Stimulated activated naive CD8-positive, alpha-beta T cell treated with anti-CD3 and anti-CD28 coated beads, Interleukin-15, amount 100 ng/mL, for 72 hours (primary cell): ENCODE results near the gene PRM2.
"Not testable (repeated sequence)": the region's sequence is repeated elsewhere in the genome, so short reads cannot be mapped to it uniquely, and the experiment has no call there.

ENCODE experiments used
- ATAC-seq: fragments of 150-1000 bp; cut with Tn5 transposase; 2 replicates; pipeline ENCODE4 v1.10.0; 2021; ENCODE audit warnings: mild to moderate bottlenecking, moderate library complexity
- DNase-seq, 2 donors: peaks; one replicate each; pipeline ENCODE4 v3.0.0; 2021 to 2022
- H3K27ac Mint-ChIP-seq, 2 donors: one replicate each; pipeline ENCODE4 v1.8.0; 2022; ENCODE audit warnings: mild to moderate bottlenecking in 2 of 2, mixed read lengths in 2 of 2, moderate library complexity in 2 of 2
- H3K27me3 Mint-ChIP-seq: one replicate; pipeline ENCODE4 v1.8.0; 2022; ENCODE audit warnings: mixed read lengths
- H3K4me1 Mint-ChIP-seq: one replicate; pipeline ENCODE4 v1.8.0; 2022; ENCODE audit warnings: mild to moderate bottlenecking, mixed read lengths
- H3K4me3 Mint-ChIP-seq, 2 donors: one replicate each; pipeline ENCODE4 v1.8.0; 2022; ENCODE audit warnings: mild to moderate bottlenecking in 2 of 2, mixed read lengths in 2 of 2, moderate library complexity in 1 of 2
- H3K9me3 Mint-ChIP-seq, 2 donors: one replicate each; pipeline ENCODE4 v1.8.0; 2022; ENCODE audit warnings: mixed read lengths in 2 of 2

The PRM2 gene

GRCh38 chr16:11310997-11311561, 34.8 kb upstream of the PRM2 start:
- Mint-ChIP-seq H3K27me3 (no peaks in the 10 kb centered on the region), H3K4me3 (peak overlapping the region; percentile 54 to 63), H3K9me3 (no peaks in the 10 kb centered on the region), H3K4me1 (peaks cover 64% of the 10 kb centered on the region), H3K27ac (peak overlapping the region; percentile 95)
- ATAC-seq (peak; percentile 83), DNase-seq (peak; percentile 37 to 87)

- Mint-ChIP-seq H3K27me3 (no peaks in the 10 kb centered on the region), H3K9me3 (no peaks in the 10 kb centered on the region), H3K4me1 (peaks cover 63% of the 10 kb centered on the region), H3K4me3 (peak overlapping the region; percentile 54), H3K27ac (peak overlapping the region in 1 of 2 donors; percentile 95)
- peak; percentile 9 for ATAC-seq
- peak in 1 of 2 donors; percentile 39 for DNase-seq
Measured at GRCh38 chr16:11310634-11310977, 34.3 kb upstream of the PRM2 start.

- peak overlapping the region in 1 of 2 donors; percentile 48 for H3K4me3 Mint-ChIP-seq
- no peaks in the 10 kb centered on the region for H3K9me3 Mint-ChIP-seq
- DNase-seq = no peak
- peak overlapping the region in 1 of 2 donors; percentile 59 for H3K27ac Mint-ChIP-seq
- no peak for ATAC-seq
- H3K4me1 Mint-ChIP-seq = peaks cover 63% of the 10 kb centered on the region
- no peaks in the 10 kb centered on the region for H3K27me3 Mint-ChIP-seq
Measured at GRCh38 chr16:11309895-11310633, 33.8 kb upstream of the PRM2 start.

- Mint-ChIP-seq H3K27ac (no peak overlapping the region), H3K4me1 (peaks cover 53% of the 10 kb centered on the region)
- ATAC-seq = no peak
Measured at GRCh38 chr16:11308493-11309283, 32.4 kb upstream of the PRM2 start.

GRCh38 chr16:11307639-11308492, 31.6 kb upstream of the PRM2 start:
- ATAC-seq = no peak
- Mint-ChIP-seq H3K27ac (peak overlapping the region; percentile 59 to 84), H3K4me1 (peaks cover 51% of the 10 kb centered on the region), H3K9me3 (no peaks in the 10 kb centered on the region), H3K27me3 (no peaks in the 10 kb centered on the region), H3K4me3 (no peak overlapping the region)
- DNase-seq = no peak

More at GRCh38 chr16:11308493-11309283, 32.4 kb upstream of the PRM2 start:
- Mint-ChIP-seq H3K4me3 (no peak overlapping the region), H3K9me3 (no peaks in the 10 kb centered on the region), H3K27me3 (no peaks in the 10 kb centered on the region)
- no peak for DNase-seq

GRCh38 chr16:11306997-11307638, 30.8 kb upstream of the PRM2 start:
- ATAC-seq (no peak), DNase-seq (no peak)
- H3K27ac Mint-ChIP-seq = no peak overlapping the region
- peaks cover 43% of the 10 kb centered on the region for H3K4me1 Mint-ChIP-seq
- H3K27me3 Mint-ChIP-seq = no peaks in the 10 kb centered on the region
- no peaks in the 10 kb centered on the region for H3K9me3 Mint-ChIP-seq
- H3K4me3 Mint-ChIP-seq = peak overlapping the region in 1 of 2 donors; percentile 7

DNA sequence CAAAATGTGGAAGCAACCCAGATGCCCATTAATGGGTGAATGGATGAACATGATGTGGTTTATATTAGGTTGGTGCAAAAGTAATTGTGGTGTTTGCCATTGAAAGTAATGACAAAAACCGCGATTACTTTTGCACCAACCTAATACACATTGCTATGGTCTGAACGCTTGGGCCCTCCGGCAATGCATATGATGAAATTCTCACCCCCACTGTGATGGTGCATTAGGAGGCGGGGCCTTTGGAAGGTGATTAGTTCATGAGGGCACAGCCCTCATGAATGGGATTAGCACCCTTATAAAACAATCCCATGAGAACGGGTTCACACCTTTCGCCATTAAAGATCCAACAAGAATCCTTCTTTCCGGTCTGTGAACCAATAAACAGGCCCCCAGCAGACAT, 30.1 kb upstream of the PRM2 start:
- peaks cover 36% of the 10 kb centered on the region for H3K4me1 Mint-ChIP-seq
- H3K27me3 Mint-ChIP-seq = no peaks in the 10 kb centered on the region
- no peak overlapping the region for H3K4me3 Mint-ChIP-seq
- H3K27ac Mint-ChIP-seq = no peak overlapping the region
- DNase-seq = no peak
- ATAC-seq = no peak
- no peaks in the 10 kb centered on the region for H3K9me3 Mint-ChIP-seq

GRCh38 chr16:11303405-11304138, 27.3 kb upstream of the PRM2 start:
- ATAC-seq = no peak
- peaks cover 17% of the 10 kb centered on the region for H3K4me1 Mint-ChIP-seq
- H3K27ac Mint-ChIP-seq = no peak overlapping the region
- no peaks in the 10 kb centered on the region for H3K9me3 Mint-ChIP-seq
- H3K4me3 Mint-ChIP-seq = no peak overlapping the region
- no peaks in the 10 kb centered on the region for H3K27me3 Mint-ChIP-seq
- DNase-seq = no peak

DNA sequence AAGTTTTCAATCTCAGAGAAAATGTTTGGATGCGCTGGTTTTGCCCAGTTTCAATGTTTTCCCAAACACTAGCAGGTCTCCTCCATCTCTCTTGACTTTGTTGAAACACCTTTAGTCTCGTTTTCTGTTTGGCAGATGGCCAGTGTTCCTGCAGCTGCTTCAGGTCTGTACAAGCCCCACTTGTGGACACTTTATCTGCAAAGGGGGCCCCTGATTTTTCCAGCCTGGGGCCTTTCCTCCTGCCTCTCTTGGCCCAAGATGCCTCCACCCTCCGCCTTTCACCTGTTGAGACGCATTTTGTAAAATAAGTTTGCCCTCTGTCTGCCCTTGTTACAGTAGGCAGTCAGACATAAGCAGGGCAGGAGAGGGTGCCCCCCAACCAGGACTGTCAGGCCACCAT, 26.7 kb upstream of the PRM2 start:
- DNase-seq = no peak
- H3K27ac Mint-ChIP-seq = no peak overlapping the region
- no peak overlapping the region for H3K4me3 Mint-ChIP-seq
- ATAC-seq = no peak
- peaks cover 19% of the 10 kb centered on the region for H3K4me1 Mint-ChIP-seq
- no peaks in the 10 kb centered on the region for H3K27me3 Mint-ChIP-seq
- no peaks in the 10 kb centered on the region for H3K9me3 Mint-ChIP-seq

GRCh38 chr16:11301645-11302501, 25.6 kb upstream of the PRM2 start:
- H3K4me1 Mint-ChIP-seq = peaks cover 30% of the 10 kb centered on the region
- no peak overlapping the region for H3K4me3 Mint-ChIP-seq
- DNase-seq (no peak), ATAC-seq (no peak)
- H3K9me3 Mint-ChIP-seq = no peaks in the 10 kb centered on the region
- H3K27ac Mint-ChIP-seq = no peak overlapping the region
- no peaks in the 10 kb centered on the region for H3K27me3 Mint-ChIP-seq

DNA sequence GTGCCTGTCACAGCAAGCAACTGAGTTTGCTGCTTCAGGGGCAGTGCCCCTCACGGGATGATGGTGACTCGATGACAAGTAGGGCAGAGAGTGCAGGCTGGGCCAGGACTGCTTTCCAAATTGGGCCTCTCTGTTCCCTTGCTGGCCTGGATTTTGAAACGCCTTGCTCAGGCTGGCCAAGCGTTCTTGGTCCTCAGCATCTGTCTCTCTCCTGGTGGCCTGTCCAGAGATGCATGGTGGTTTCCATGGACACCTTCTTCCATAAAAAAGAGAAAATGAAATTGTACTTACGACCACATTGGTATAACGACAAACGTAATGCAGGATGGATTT, 24.2 kb upstream of the PRM2 start:
- H3K9me3 Mint-ChIP-seq = no peaks in the 10 kb centered on the region
- H3K27me3 Mint-ChIP-seq = no peaks in the 10 kb centered on the region
- no peak for ATAC-seq
- H3K4me3 Mint-ChIP-seq = no peak overlapping the region
- DNase-seq = no peak
- no peak overlapping the region for H3K27ac Mint-ChIP-seq
- H3K4me1 Mint-ChIP-seq = peaks cover 39% of the 10 kb centered on the region

DNA sequence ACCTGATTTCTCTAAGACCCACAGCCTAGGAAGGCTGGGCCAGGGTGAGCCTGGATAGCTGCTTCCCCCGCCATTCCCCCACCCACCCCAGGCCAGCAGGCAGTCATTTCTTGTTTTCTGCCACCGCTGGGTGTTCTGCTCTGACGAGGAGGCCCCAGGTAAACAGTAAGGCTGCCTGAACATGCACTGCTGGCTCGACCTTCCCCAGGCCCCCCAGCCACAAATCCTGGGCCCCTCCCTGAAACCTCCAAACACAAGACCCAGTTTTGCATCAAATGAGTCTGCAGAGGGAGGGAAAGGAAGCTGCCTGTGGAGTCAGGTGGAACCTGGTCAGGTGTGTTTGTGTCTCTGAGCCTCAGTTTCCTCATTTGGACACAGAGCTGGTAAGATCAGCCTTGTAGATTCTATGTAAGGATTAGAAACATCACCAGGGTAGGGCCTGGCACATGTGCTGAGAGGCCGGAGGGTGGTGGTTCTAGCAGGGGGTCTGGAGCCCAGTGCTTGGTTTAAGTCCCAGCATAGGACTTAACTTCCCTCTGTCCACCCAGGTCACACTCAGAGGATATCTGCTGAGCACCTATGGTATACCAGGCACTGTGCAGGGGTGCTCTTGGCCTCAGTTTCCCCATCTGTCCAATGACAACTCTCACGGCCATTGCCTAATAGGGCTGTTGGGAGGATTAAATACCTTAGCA, 23.7 kb upstream of the PRM2 start:
- Mint-ChIP-seq H3K27me3 (no peaks in the 10 kb centered on the region), H3K27ac (peak overlapping the region in 1 of 2 donors; percentile 27), H3K4me3 (no peak overlapping the region), H3K4me1 (peaks cover 40% of the 10 kb centered on the region), H3K9me3 (no peaks in the 10 kb centered on the region)
- DNase-seq (no peak), ATAC-seq (no peak)

DNA sequence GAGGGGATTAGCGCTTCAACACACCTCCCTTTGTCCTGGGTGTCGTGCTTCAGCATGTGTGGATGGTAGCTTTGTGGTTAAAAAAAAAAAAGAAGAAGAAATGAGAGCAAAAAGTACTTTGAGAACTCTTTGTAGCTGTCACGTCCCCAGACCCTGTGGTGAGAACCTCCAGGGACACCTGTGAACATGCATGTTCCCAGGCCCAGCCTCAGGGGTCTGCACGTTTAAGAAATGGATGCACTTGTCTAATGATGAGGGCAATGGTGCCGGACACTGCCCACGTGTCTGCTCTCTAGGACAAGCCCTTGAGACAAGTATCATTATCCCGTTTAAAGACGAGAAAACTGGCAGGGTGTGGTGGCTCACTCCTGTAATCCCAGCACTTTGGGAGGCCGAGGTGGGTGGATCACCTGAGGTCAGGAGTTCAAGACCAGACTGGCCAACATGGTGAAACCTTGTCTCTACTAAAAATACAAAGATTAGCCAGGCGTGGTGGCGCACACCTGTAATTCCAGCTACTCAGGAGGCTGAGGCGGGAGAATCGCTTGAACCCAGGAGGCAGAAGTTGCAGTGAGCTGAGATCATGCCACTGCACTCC, 22.8 kb upstream of the PRM2 start:
- not testable (repeated sequence) for ATAC-seq, H3K27ac Mint-ChIP-seq, H3K27me3 Mint-ChIP-seq, DNase-seq, H3K9me3 Mint-ChIP-seq
- Mint-ChIP-seq H3K4me1 (peaks cover 47% of the 10 kb centered on the region), H3K4me3 (peak overlapping the region in 1 of 2 donors; percentile 60)
